Neural progenitor cell (in vitro differentiated cells): ENCODE results near the gene ZBTB7B. TPM values are rescaled to one million over a fixed set of nuclear protein-coding genes. Genes with fewer than 3 reads are reported as not detected.

ENCODE experiments used
- DNase-seq: peaks from one replicate; pipeline ENCODE4 v3.0.0-alpha.2; 2016; ENCODE audit warnings: low spot score
- H2AFZ ChIP-seq: fragments of 200-600 bp; sonication (generic); replicated peaks from 2 replicates; pipeline ENCODE4 v1.6.1; 2016; ENCODE audit warnings: antibody characterized with exemption
- H3F3A ChIP-seq: fragments of 200-600 bp; sonication (generic); 2 replicates; pipeline ENCODE4 v1.6.1; 2016; ENCODE audit warnings: antibody characterized with exemption, low read depth
- H3K27ac ChIP-seq: fragments of 200-600 bp; sonication (generic); 2 replicates; pipeline ENCODE4 v1.5.1; 2016; ENCODE audit warnings: mild to moderate bottlenecking
- H3K27me3 ChIP-seq: fragments of 200-600 bp; sonication (generic); 2 replicates; pipeline ENCODE4 v1.6.1; 2016; ENCODE audit warnings: mild to moderate bottlenecking, moderate library complexity
- H3K36me3 ChIP-seq: fragments of 200-600 bp; sonication (generic); 2 replicates; pipeline ENCODE4 v1.5.1; 2016
- H3K4me1 ChIP-seq: fragments of 200-600 bp; sonication (generic); 2 replicates; pipeline ENCODE4 v1.6.1; 2016; ENCODE audit warnings: mixed run types
- H3K4me2 ChIP-seq: fragments of 200-600 bp; sonication (generic); 2 replicates; pipeline ENCODE4 v1.6.1; 2016
- H3K4me3 ChIP-seq: fragments of 200-600 bp; sonication (generic); 2 replicates; pipeline ENCODE4 v1.5.1; 2016
- H3K79me2 ChIP-seq: fragments of 200-600 bp; sonication (generic); 2 replicates; pipeline ENCODE4 v1.6.1; 2016; ENCODE audit warnings: low read depth
- H3K9ac ChIP-seq: fragments of 200-600 bp; sonication (generic); 2 replicates; pipeline ENCODE4 v1.6.1; 2016
- H3K9me3 ChIP-seq: fragments of 200-600 bp; sonication (generic); 2 replicates; pipeline ENCODE4 v1.5.1; 2016; ENCODE audit warnings: low read depth
- H4K20me1 ChIP-seq: fragments of 200-600 bp; sonication (generic); 2 replicates; pipeline ENCODE4 v1.6.1; 2016; ENCODE audit warnings: low read depth
- H3K27ac Mint-ChIP-seq: 3 replicates; pipeline ENCODE4 v1.8.0; 2021; ENCODE audit warnings: mixed read lengths
- H3K27me3 Mint-ChIP-seq: 2 replicates; pipeline ENCODE4 v1.8.0; 2022; ENCODE audit warnings: low read depth, mild to moderate bottlenecking, inconsistent platforms, moderate library complexity, mixed read lengths; ENCODE audit not compliant: insufficient read depth
- H3K36me3 Mint-ChIP-seq: 3 replicates; pipeline ENCODE4 v1.8.0; 2021; ENCODE audit warnings: mixed read lengths
- H3K4me1 Mint-ChIP-seq: 3 replicates; pipeline ENCODE4 v1.8.0; 2021; ENCODE audit warnings: mixed read lengths
- H3K4me3 Mint-ChIP-seq: 3 replicates; pipeline ENCODE4 v1.8.0; 2021; ENCODE audit warnings: mild to moderate bottlenecking, moderate library complexity, mixed read lengths
- H3K9me3 Mint-ChIP-seq: 3 replicates; pipeline ENCODE4 v1.8.0; 2020; ENCODE audit warnings: mixed read lengths
- CTCF ChIP-seq: fragments of 200-600 bp; sonication (generic); IDR thresholded peaks from 2 replicates; pipeline ENCODE4 v1.5.1; 2017; ENCODE audit warnings: antibody characterized with exemption, mild to moderate bottlenecking
- EZH2 ChIP-seq: fragments of 200-600 bp; sonication (generic); IDR thresholded peaks from 2 replicates; pipeline ENCODE4 v1.6.1; 2017; ENCODE audit warnings: antibody characterized with exemption, mild to moderate bottlenecking, moderate library complexity
- EZH2phosphoT487 ChIP-seq: fragments of 200-600 bp; sonication (generic); IDR thresholded peaks from 2 replicates; pipeline ENCODE4 v1.6.1; 2017; ENCODE audit warnings: antibody characterized with exemption
- total RNA-seq: library from RNA; depleted of rRNA; stranded (reverse); fragments of >200 nt; gene quantifications from 2 replicates; pipeline ENCODE4 v1.2.3, GENCODE V29; 2015; ENCODE audit warnings: low replicate concordance

ZBTB7B gene
- total RNA-seq, 1 donor from 2014 or later, result 4.7 TPM

GRCh38 chr1:155004352-155005075, 1.9 kb downstream of the ZBTB7B start:
- Histone ChIP-seq H2AFZ (no peak overlapping the region), H3K4me2 (peak overlapping the region; percentile 98), H3K27ac (no peak overlapping the region), H3K79me2 (peaks cover 38% of the 10 kb centered on the region), H3K4me3 (peak overlapping the region; percentile 72), H3K36me3 (no peaks in the 10 kb centered on the region), H3K27me3 (no peaks in the 10 kb centered on the region), H3K4me1 (peaks cover 30% of the 10 kb centered on the region), H3K9ac (no peak overlapping the region), H3K9me3 (no peaks in the 10 kb centered on the region), H4K20me1 (no peaks in the 10 kb centered on the region), H3F3A (peaks cover 29% of the 10 kb centered on the region)
- DNase-seq, result no peak
- Mint-ChIP-seq H3K4me3 (peak overlapping the region; percentile 84), H3K27ac (peak overlapping the region; percentile 29), H3K36me3 (no peaks in the 10 kb centered on the region), H3K4me1 (peaks cover 21% of the 10 kb centered on the region), H3K27me3 (peaks cover 5% of the 10 kb centered on the region), H3K9me3 (peaks cover 2% of the 10 kb centered on the region)
- no peak for TF ChIP-seq EZH2phosphoT487

GRCh38 chr1:155005076-155006011, 2.7 kb downstream of the ZBTB7B start:
- Histone ChIP-seq H4K20me1 (no peaks in the 10 kb centered on the region), H3K9ac (no peak overlapping the region), H3K79me2 (peaks cover 42% of the 10 kb centered on the region), H3K36me3 (no peaks in the 10 kb centered on the region), H3K9me3 (no peaks in the 10 kb centered on the region), H3F3A (peaks cover 21% of the 10 kb centered on the region), H3K4me2 (peak overlapping the region; percentile 98), H3K27me3 (no peaks in the 10 kb centered on the region), H2AFZ (no peak overlapping the region), H3K27ac (no peak overlapping the region), H3K4me3 (no peak overlapping the region), H3K4me1 (peaks cover 25% of the 10 kb centered on the region)
- H3K27me3 Mint-ChIP-seq, result peaks cover 5% of the 10 kb centered on the region
- H3K36me3 Mint-ChIP-seq, result no peaks in the 10 kb centered on the region
- no peak overlapping the region for H3K27ac Mint-ChIP-seq
- no peak for DNase-seq
- peaks cover 15% of the 10 kb centered on the region for H3K4me1 Mint-ChIP-seq
- no peak for TF ChIP-seq CTCF
- no peak for TF ChIP-seq EZH2
- TF ChIP-seq EZH2phosphoT487, result no peak
- H3K4me3 Mint-ChIP-seq, result peak overlapping the region; percentile 53
- H3K9me3 Mint-ChIP-seq, result peaks cover 2% of the 10 kb centered on the region

- no peak overlapping the region for H3K4me3 Mint-ChIP-seq
- peak; percentile 57 for DNase-seq
- peak overlapping the region; percentile 62 for H3K27ac Mint-ChIP-seq
- Histone ChIP-seq H3K9me3 (no peaks in the 10 kb centered on the region), H3K27ac (no peak overlapping the region), H3K4me3 (no peak overlapping the region), H3K4me1 (peaks cover 38% of the 10 kb centered on the region), H3K36me3 (no peaks in the 10 kb centered on the region), H3K4me2 (no peak overlapping the region), H3K79me2 (peaks cover 42% of the 10 kb centered on the region), H4K20me1 (no peaks in the 10 kb centered on the region), H3K9ac (no peak overlapping the region), H3K27me3 (no peaks in the 10 kb centered on the region), H2AFZ (no peak overlapping the region), H3F3A (peaks cover 20% of the 10 kb centered on the region)
- no peaks in the 10 kb centered on the region for H3K36me3 Mint-ChIP-seq
- peaks cover 19% of the 10 kb centered on the region for H3K4me1 Mint-ChIP-seq
- TF ChIP-seq CTCF, result no peak
- H3K9me3 Mint-ChIP-seq, result peaks cover 2% of the 10 kb centered on the region
- H3K27me3 Mint-ChIP-seq, result peaks cover 5% of the 10 kb centered on the region
Measured at GRCh38 chr1:155006601-155007101, 4.0 kb downstream of the ZBTB7B start.
